ENCODE results near the gene SUV39H2.

- no peak for TF ChIP-seq CTCF (IDR thresholded peaks at IDR 0.05)
- TF ChIP-seq POLR2A (IDR thresholded peaks at IDR 0.05): no peak
Measured at GRCh38 chr10:14858338-14858960, 20.2 kb upstream of the SUV39H2 start.
